ENCODE data around the gene PDIA5.

DNA sequence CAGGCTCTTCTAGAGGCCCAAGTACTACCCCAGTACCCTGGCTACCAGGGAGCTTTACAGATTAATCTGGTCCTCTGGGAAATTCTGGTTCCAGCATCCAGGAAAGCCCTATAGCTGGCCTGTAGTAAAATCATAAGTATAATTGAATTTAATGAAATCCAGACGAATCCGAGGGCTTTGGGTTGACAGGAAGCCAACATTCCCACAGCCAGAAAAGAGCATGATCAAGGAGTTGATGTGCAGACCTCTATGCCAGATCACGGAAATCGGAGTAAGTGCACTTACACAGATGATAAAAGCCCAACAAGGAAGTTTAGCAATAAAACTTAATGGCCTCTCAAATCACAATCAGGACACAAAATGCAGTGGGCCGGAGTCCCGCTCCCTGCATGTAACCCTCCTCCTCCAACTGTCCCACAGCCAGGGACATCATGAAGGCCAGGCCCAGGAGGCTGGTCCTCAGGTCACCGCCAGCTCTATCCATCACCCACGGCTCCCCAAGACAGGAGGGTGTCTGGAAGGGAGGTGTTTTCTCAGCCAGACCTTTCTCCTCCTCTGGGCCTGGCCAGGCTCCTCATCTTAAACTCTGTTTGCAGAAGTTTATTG lies 72.1 kb downstream of the PDIA5 start:
- no peak for TF ChIP-seq POLR2A (IDR thresholded peaks at IDR 0.05)
- TF ChIP-seq, protein P1, sequence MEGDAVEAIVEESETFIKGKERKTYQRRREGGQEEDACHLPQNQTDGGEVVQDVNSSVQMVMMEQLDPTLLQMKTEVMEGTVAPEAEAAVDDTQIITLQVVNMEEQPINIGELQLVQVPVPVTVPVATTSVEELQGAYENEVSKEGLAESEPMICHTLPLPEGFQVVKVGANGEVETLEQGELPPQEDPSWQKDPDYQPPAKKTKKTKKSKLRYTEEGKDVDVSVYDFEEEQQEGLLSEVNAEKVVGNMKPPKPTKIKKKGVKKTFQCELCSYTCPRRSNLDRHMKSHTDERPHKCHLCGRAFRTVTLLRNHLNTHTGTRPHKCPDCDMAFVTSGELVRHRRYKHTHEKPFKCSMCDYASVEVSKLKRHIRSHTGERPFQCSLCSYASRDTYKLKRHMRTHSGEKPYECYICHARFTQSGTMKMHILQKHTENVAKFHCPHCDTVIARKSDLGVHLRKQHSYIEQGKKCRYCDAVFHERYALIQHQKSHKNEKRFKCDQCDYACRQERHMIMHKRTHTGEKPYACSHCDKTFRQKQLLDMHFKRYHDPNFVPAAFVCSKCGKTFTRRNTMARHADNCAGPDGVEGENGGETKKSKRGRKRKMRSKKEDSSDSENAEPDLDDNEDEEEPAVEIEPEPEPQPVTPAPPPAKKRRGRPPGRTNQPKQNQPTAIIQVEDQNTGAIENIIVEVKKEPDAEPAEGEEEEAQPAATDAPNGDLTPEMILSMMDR (IDR thresholded peaks at IDR 0.05), result no peak

Measured in testis (tissue), 2 donors.